Endometrial microvascular endothelial cells (primary cell): Measurements from ENCODE around the gene BCKDK. TPM values are rescaled to one million over a fixed set of nuclear protein-coding genes. Genes with fewer than 3 reads are reported as not detected.
"Not testable (repeated sequence)": the region's sequence is repeated elsewhere in the genome, so short reads cannot be mapped to it uniquely, and the experiment has no call there.

Source experiments
- in situ Hi-C: cut with HindIII; loops from 2 replicates; pipeline ENCODE4 v1.10.0; 2017; ENCODE audit warnings: low sequenced_read_pairs, low pct_unique_long_range_greater_than_20kb; ENCODE audit errors: inconsistent ontology term
- total RNA-seq: library from RNA; depleted of rRNA; stranded (reverse); fragments of >200 nt; gene quantifications from one replicate; pipeline ENCODE4 v1.2.3, GENCODE V29; 2015; ENCODE audit errors: inconsistent ontology term

Gene BCKDK
- total RNA-seq, 1 donor from 2014 or later: 88.6 TPM

GRCh38 chr16:31134625-31135534, 26.7 kb downstream of the BCKDK start:
- in situ Hi-C loops: no loop called here

GRCh38 chr16:31135535-31136286, 27.5 kb downstream of the BCKDK start, which contains the start of gene PRSS8:
TSS of gene PRSS8 (minus strand) at chr16:31135727. CDS start at chr16:31135498, 229 bp downstream.
- in situ Hi-C loops: no loop called here

- in situ Hi-C loops: no loop called here
These were observed 28.1 kb downstream of the BCKDK start for GRCh38 chr16:31136287-31136662.

GRCh38 chr16:31136822-31137499, 28.8 kb downstream of the BCKDK start:
- in situ Hi-C loops: not testable (repeated sequence)

GRCh38 chr16:31138621-31139578, 30.7 kb downstream of the BCKDK start:
- in situ Hi-C loops: no loop called here

GRCh38 chr16:31141071-31141469, 32.9 kb downstream of the BCKDK start:
- in situ Hi-C loops: not testable (repeated sequence)

GRCh38 chr16:31141489-31142108, 33.4 kb downstream of the BCKDK start:
- in situ Hi-C loops: no loop called here

GRCh38 chr16:31142109-31143010, 34.2 kb downstream of the BCKDK start:
- in situ Hi-C loops: no loop called here

- in situ Hi-C loops: no loop called here
These were observed 35.0 kb downstream of the BCKDK start for GRCh38 chr16:31143011-31143693.

- in situ Hi-C loops: no loop called here
These were observed 35.5 kb downstream of the BCKDK start for GRCh38 chr16:31143694-31144148.

GRCh38 chr16:31144418-31144817, 36.2 kb downstream of the BCKDK start:
- in situ Hi-C loops: not testable (repeated sequence)

- in situ Hi-C loops: no loop called here
These were observed 37.3 kb downstream of the BCKDK start for GRCh38 chr16:31145398-31145990.

GRCh38 chr16:31147574-31147973, 39.4 kb downstream of the BCKDK start:
- in situ Hi-C loops: no loop called here

- in situ Hi-C loops: no loop called here
These were observed 40.1 kb downstream of the BCKDK start for GRCh38 chr16:31148281-31148728.

- in situ Hi-C loops: no loop called here
These were observed 40.7 kb downstream of the BCKDK start for GRCh38 chr16:31148896-31149295.

- in situ Hi-C loops: no loop called here
These were observed 41.1 kb downstream of the BCKDK start for GRCh38 chr16:31149332-31149731.
